ENCODE data around the gene GNG12.
A peak's percentile ranks its signal among the peaks of the same experiment; 100 is the strongest.

Gene GNG12

GRCh38 chr1:67856921-67857320 is 23.7 kb upstream of the GNG12 start:
- Histone ChIP-seq H3K4me1 (ENCODE audit: control insufficient read depth, insufficient read depth, low read length, unreplicated experiment) (peaks cover 4% of the 10 kb centered on the region), H3K27me3 (ENCODE audit: insufficient read depth, low read length) (no peaks in the 10 kb centered on the region), H3K27ac (ENCODE audit: low read depth, low read length) (no peak overlapping the region), H3K79me2 (ENCODE audit: control insufficient read depth, insufficient read depth, low read length, unreplicated experiment) (no peaks in the 10 kb centered on the region), H2AFZ (ENCODE audit: low read length, unreplicated experiment) (no peak overlapping the region), H3K36me3 (ENCODE audit: insufficient read depth, low read length) (no peaks in the 10 kb centered on the region), H3K4me3 (ENCODE audit: low read depth, low read length) (no peak overlapping the region)

- no peak overlapping the region for H3K4me3 ChIP-seq (ENCODE audit: low read depth, low read length)
- no peaks in the 10 kb centered on the region for H3K27me3 ChIP-seq (ENCODE audit: insufficient read depth, low read length)
- no peaks in the 10 kb centered on the region for H3K36me3 ChIP-seq (ENCODE audit: insufficient read depth, low read length)
- H2AFZ ChIP-seq (ENCODE audit: low read length, unreplicated experiment) = no peak overlapping the region
- H3K27ac ChIP-seq (ENCODE audit: low read depth, low read length) = no peak overlapping the region
- H3K4me1 ChIP-seq (ENCODE audit: control insufficient read depth, insufficient read depth, low read length, unreplicated experiment) = peaks cover 6% of the 10 kb centered on the region
- no peaks in the 10 kb centered on the region for H3K79me2 ChIP-seq (ENCODE audit: control insufficient read depth, insufficient read depth, low read length, unreplicated experiment)
Observed at GRCh38 chr1:67855961-67856360, 22.7 kb upstream of the GNG12 start.

GRCh38 chr1:67855444-67855843 is 22.2 kb upstream of the GNG12 start:
- H2AFZ ChIP-seq (ENCODE audit: low read length, unreplicated experiment) = no peak overlapping the region
- H3K4me3 ChIP-seq (ENCODE audit: low read depth, low read length) = no peak overlapping the region
- H3K36me3 ChIP-seq (ENCODE audit: insufficient read depth, low read length) = no peaks in the 10 kb centered on the region
- H3K79me2 ChIP-seq (ENCODE audit: control insufficient read depth, insufficient read depth, low read length, unreplicated experiment) = no peaks in the 10 kb centered on the region
- no peaks in the 10 kb centered on the region for H3K27me3 ChIP-seq (ENCODE audit: insufficient read depth, low read length)
- H3K4me1 ChIP-seq (ENCODE audit: control insufficient read depth, insufficient read depth, low read length, unreplicated experiment) = peaks cover 11% of the 10 kb centered on the region
- H3K27ac ChIP-seq (ENCODE audit: low read depth, low read length) = no peak overlapping the region

DNA sequence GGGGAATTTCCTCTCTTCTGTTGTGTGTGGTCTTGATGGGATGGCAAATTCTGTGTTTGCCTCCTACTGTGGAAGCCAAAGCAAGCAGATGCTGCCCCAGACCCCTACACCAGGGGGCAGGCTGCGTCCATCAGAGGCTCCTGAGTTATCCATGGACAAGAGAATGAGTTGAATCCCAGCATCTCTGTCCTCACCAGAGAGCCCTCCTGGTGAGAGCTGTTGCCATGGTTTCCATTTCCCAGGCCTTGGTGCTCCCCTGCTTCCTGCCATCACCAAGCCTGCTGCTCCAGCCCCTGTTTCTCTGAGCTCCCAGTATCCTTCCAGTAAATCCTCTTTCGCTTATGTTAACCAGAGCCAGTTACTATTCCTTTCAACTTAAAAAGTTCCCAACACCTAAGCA is 20.4 kb upstream of the GNG12 start:
- H3K27me3 ChIP-seq (ENCODE audit: insufficient read depth, low read length) = no peaks in the 10 kb centered on the region
- no peak overlapping the region for H2AFZ ChIP-seq (ENCODE audit: low read length, unreplicated experiment)
- H3K27ac ChIP-seq (ENCODE audit: low read depth, low read length) = no peak overlapping the region
- no peaks in the 10 kb centered on the region for H3K36me3 ChIP-seq (ENCODE audit: insufficient read depth, low read length)
- peaks cover 21% of the 10 kb centered on the region for H3K4me1 ChIP-seq (ENCODE audit: control insufficient read depth, insufficient read depth, low read length, unreplicated experiment)
- H3K4me3 ChIP-seq (ENCODE audit: low read depth, low read length) = no peak overlapping the region
- H3K79me2 ChIP-seq (ENCODE audit: control insufficient read depth, insufficient read depth, low read length, unreplicated experiment) = no peaks in the 10 kb centered on the region

DNA sequence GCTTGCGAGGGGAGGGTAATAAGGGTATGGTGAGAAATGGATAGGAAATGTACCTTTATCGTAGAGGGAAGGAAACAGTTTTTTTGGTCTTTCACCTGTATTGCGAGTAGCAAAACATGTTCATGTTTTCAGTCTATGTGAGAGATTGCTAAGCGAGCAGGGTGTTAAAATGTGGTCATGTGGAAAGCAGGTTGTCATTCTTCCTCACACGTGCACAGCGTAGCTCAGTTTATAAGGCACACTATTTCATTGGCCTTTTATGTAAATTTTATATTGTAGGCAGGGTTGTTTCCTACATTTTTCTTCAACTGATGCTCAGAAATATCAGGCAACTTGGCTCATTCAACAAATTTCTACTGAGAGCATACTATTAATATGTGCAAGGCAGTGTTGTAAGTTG is 18.5 kb upstream of the GNG12 start:
- H3K27ac ChIP-seq (ENCODE audit: low read depth, low read length) = no peak overlapping the region
- H3K36me3 ChIP-seq (ENCODE audit: insufficient read depth, low read length) = no peaks in the 10 kb centered on the region
- H2AFZ ChIP-seq (ENCODE audit: low read length, unreplicated experiment) = no peak overlapping the region
- peaks cover 21% of the 10 kb centered on the region for H3K4me1 ChIP-seq (ENCODE audit: control insufficient read depth, insufficient read depth, low read length, unreplicated experiment)
- no peak overlapping the region for H3K4me3 ChIP-seq (ENCODE audit: low read depth, low read length)
- H3K27me3 ChIP-seq (ENCODE audit: insufficient read depth, low read length) = no peaks in the 10 kb centered on the region
- no peaks in the 10 kb centered on the region for H3K79me2 ChIP-seq (ENCODE audit: control insufficient read depth, insufficient read depth, low read length, unreplicated experiment)

- H3K4me3 ChIP-seq (ENCODE audit: low read depth, low read length) = 0 out of 2 replicates have a peak overlapping the region, but pooled peaks have one; percentile 6
- H3K79me2 ChIP-seq (ENCODE audit: control insufficient read depth, insufficient read depth, low read length, unreplicated experiment) = no peaks in the 10 kb centered on the region
- no peak overlapping the region for H2AFZ ChIP-seq (ENCODE audit: low read length, unreplicated experiment)
- peak overlapping the region; percentile 62 for H3K27ac ChIP-seq (ENCODE audit: low read depth, low read length)
- peaks cover 21% of the 10 kb centered on the region for H3K4me1 ChIP-seq (ENCODE audit: control insufficient read depth, insufficient read depth, low read length, unreplicated experiment)
- no peaks in the 10 kb centered on the region for H3K36me3 ChIP-seq (ENCODE audit: insufficient read depth, low read length)
- H3K27me3 ChIP-seq (ENCODE audit: insufficient read depth, low read length) = no peaks in the 10 kb centered on the region
Observed at GRCh38 chr1:67850611-67851075, 17.4 kb upstream of the GNG12 start.

DNA sequence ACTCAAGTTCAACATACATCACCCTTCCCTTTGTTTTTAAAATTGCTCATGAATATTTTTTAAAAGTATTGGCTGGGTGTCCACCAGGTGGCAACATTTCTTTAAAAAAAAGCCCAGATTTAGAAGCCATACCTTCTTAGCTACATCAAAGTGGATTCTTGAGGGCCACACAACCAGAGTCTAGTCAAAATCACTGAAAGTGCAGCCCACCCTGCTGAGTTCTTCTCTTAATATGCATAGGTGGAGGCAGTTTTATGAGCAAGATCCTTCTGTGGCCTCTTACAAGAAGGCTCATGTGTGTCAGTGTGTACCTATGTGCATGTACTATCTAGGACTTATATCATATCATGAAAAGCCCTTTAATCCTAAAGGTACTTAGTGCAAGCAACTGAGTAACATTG is 16.9 kb upstream of the GNG12 start:
- Histone ChIP-seq H3K27ac (ENCODE audit: low read depth, low read length) (peak overlapping the region; percentile 62), H3K4me3 (ENCODE audit: low read depth, low read length) (0 out of 2 replicates have a peak overlapping the region, but pooled peaks have one; percentile 6), H3K4me1 (ENCODE audit: control insufficient read depth, insufficient read depth, low read length, unreplicated experiment) (peaks cover 21% of the 10 kb centered on the region), H3K36me3 (ENCODE audit: insufficient read depth, low read length) (no peaks in the 10 kb centered on the region), H3K27me3 (ENCODE audit: insufficient read depth, low read length) (no peaks in the 10 kb centered on the region), H3K79me2 (ENCODE audit: control insufficient read depth, insufficient read depth, low read length, unreplicated experiment) (no peaks in the 10 kb centered on the region), H2AFZ (ENCODE audit: low read length, unreplicated experiment) (no peak overlapping the region)

- Histone ChIP-seq H3K4me1 (ENCODE audit: control insufficient read depth, insufficient read depth, low read length, unreplicated experiment) (peaks cover 28% of the 10 kb centered on the region), H2AFZ (ENCODE audit: low read length, unreplicated experiment) (no peak overlapping the region), H3K27ac (ENCODE audit: low read depth, low read length) (no peak overlapping the region), H3K4me3 (ENCODE audit: low read depth, low read length) (no peak overlapping the region), H3K79me2 (ENCODE audit: control insufficient read depth, insufficient read depth, low read length, unreplicated experiment) (no peaks in the 10 kb centered on the region), H3K27me3 (ENCODE audit: insufficient read depth, low read length) (no peaks in the 10 kb centered on the region), H3K36me3 (ENCODE audit: insufficient read depth, low read length) (no peaks in the 10 kb centered on the region)
Observed at GRCh38 chr1:67847466-67847865, 14.2 kb upstream of the GNG12 start.

DNA sequence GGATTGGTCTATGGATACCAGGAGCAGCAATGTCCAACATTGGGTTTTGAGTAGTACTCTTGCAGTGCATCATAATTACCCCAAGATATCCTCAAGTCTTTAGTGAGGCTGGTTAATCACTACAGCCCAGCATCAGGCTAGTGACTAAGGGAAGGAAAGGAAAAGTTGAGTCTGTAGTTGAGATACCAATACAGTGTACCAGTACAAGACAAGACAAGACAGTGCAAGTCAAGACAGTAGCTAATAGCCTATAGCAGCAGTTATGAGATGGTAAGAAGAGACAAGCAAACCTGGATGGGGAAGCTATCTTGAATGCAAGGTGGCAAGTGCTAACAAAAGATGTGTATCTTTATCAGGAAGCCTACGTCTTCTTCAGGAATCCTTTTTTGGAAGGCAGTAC is 13.3 kb upstream of the GNG12 start:
- Histone ChIP-seq H3K27ac (ENCODE audit: low read depth, low read length) (no peak overlapping the region), H3K36me3 (ENCODE audit: insufficient read depth, low read length) (no peaks in the 10 kb centered on the region), H3K27me3 (ENCODE audit: insufficient read depth, low read length) (no peaks in the 10 kb centered on the region), H3K4me1 (ENCODE audit: control insufficient read depth, insufficient read depth, low read length, unreplicated experiment) (peaks cover 28% of the 10 kb centered on the region), H2AFZ (ENCODE audit: low read length, unreplicated experiment) (no peak overlapping the region), H3K79me2 (ENCODE audit: control insufficient read depth, insufficient read depth, low read length, unreplicated experiment) (no peaks in the 10 kb centered on the region), H3K4me3 (ENCODE audit: low read depth, low read length) (no peak overlapping the region)

- H3K36me3 ChIP-seq (ENCODE audit: insufficient read depth, low read length) = no peaks in the 10 kb centered on the region
- no peak overlapping the region for H2AFZ ChIP-seq (ENCODE audit: low read length, unreplicated experiment)
- no peaks in the 10 kb centered on the region for H3K79me2 ChIP-seq (ENCODE audit: control insufficient read depth, insufficient read depth, low read length, unreplicated experiment)
- H3K4me3 ChIP-seq (ENCODE audit: low read depth, low read length) = no peak overlapping the region
- H3K27ac ChIP-seq (ENCODE audit: low read depth, low read length) = no peak overlapping the region
- H3K4me1 ChIP-seq (ENCODE audit: control insufficient read depth, insufficient read depth, low read length, unreplicated experiment) = peaks cover 30% of the 10 kb centered on the region
- no peaks in the 10 kb centered on the region for H3K27me3 ChIP-seq (ENCODE audit: insufficient read depth, low read length)
Observed at GRCh38 chr1:67844988-67845387, 11.7 kb upstream of the GNG12 start.

- Histone ChIP-seq H3K36me3 (ENCODE audit: insufficient read depth, low read length) (no peaks in the 10 kb centered on the region), H2AFZ (ENCODE audit: low read length, unreplicated experiment) (no peak overlapping the region), H3K4me1 (ENCODE audit: control insufficient read depth, insufficient read depth, low read length, unreplicated experiment) (peaks cover 37% of the 10 kb centered on the region), H3K27ac (ENCODE audit: low read depth, low read length) (peak overlapping the region; percentile 6; the same call in 1 of the 2 replicates), H3K4me3 (ENCODE audit: low read depth, low read length) (no peak overlapping the region), H3K27me3 (ENCODE audit: insufficient read depth, low read length) (no peaks in the 10 kb centered on the region), H3K79me2 (ENCODE audit: control insufficient read depth, insufficient read depth, low read length, unreplicated experiment) (no peaks in the 10 kb centered on the region)
Observed at GRCh38 chr1:67843746-67844145, 10.5 kb upstream of the GNG12 start.

Data from ACC112 (cell line).